Keratinocyte (primary cell): Measurements from ENCODE around the gene ERC2.

Experiments
- EZH2 ChIP-seq: IDR thresholded peaks from one replicate; pipeline ENCODE4 v1.6.1; 2012; ENCODE audit warnings: inconsistent platforms, mild to moderate bottlenecking, low read length, moderate library complexity
- TF ChIP-seq, protein P1 (sequence below), 3 experiments: IDR thresholded peaks in 1 of 3; conservative IDR thresholded peaks in 1 of 3; optimal IDR thresholded peaks in 1 of 3; 2 replicates in 2 of 3; 3 replicates in 1 of 3; pipeline versions ENCODE3 to v1.5.1; 2011; ENCODE audit warnings: low read length in 3 of 3, mild to moderate bottlenecking in 3 of 3, moderate library complexity in 2 of 3, control low read depth in 1 of 3, inconsistent platforms in 1 of 3; ENCODE audit not compliant: insufficient read depth in 2 of 3; ENCODE audit errors: extremely low read depth in 1 of 3

DNA sequence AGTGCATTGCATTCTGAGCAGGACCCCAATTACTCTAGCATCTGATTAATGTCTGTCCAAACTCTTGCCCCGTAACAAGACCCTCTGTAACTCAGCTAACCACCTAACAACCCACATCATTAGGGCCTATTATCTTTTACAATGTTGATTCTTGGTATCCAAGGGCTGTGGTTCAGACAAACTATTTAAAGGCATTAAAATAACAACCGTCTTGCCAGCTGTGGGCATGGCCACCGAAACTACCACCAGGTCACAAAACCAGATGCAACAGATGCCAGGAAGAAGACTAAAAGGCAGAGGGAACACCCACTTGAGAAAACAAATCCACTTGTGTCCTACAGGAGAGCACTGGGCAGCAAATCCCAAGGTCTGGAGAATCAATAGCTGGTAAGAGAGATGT, 262.9 kb downstream of the ERC2 start:
- TF ChIP-seq, protein P1, sequence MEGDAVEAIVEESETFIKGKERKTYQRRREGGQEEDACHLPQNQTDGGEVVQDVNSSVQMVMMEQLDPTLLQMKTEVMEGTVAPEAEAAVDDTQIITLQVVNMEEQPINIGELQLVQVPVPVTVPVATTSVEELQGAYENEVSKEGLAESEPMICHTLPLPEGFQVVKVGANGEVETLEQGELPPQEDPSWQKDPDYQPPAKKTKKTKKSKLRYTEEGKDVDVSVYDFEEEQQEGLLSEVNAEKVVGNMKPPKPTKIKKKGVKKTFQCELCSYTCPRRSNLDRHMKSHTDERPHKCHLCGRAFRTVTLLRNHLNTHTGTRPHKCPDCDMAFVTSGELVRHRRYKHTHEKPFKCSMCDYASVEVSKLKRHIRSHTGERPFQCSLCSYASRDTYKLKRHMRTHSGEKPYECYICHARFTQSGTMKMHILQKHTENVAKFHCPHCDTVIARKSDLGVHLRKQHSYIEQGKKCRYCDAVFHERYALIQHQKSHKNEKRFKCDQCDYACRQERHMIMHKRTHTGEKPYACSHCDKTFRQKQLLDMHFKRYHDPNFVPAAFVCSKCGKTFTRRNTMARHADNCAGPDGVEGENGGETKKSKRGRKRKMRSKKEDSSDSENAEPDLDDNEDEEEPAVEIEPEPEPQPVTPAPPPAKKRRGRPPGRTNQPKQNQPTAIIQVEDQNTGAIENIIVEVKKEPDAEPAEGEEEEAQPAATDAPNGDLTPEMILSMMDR (optimal IDR thresholded peaks at IDR 0.05 in 1 of 3, IDR thresholded peaks at IDR 0.05 in 1 of 3, conservative IDR thresholded peaks at IDR 0.05 in 1 of 3; ENCODE audit: extremely low read depth in 1 of 3, insufficient read depth in 2 of 3, low read length in 3 of 3), result no peak
- TF ChIP-seq EZH2, result no peak
